GM10847 (cell line): ENCODE data around the gene XPNPEP1.

ENCODE experiments used
- POLR2A ChIP-seq: IDR thresholded peaks from 2 replicates; pipeline ENCODE4 v1.6.1; 2011; ENCODE audit not compliant: insufficient read length; ENCODE audit errors: extremely low read depth

XPNPEP1 gene

DNA sequence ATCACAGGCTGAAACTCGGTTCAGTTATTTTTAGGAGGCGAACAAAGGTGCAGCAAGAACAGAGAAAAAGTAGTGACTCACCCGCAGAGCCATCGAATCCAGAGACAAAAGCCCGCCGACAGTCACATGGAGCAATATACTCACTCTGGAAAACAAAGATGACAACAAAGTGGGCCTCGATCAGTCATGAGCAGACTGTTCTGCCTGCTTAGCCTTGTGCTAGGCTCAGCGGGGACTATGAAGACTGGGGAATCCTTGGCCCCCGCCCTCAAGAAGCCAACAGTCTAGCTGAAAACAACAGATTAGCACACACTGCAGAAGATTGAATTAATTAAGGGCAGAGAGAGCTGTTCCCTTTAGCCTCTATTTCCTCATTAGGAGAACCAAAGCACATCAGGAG, 30.4 kb downstream of the XPNPEP1 start:
- TF ChIP-seq POLR2A = no peak

DNA sequence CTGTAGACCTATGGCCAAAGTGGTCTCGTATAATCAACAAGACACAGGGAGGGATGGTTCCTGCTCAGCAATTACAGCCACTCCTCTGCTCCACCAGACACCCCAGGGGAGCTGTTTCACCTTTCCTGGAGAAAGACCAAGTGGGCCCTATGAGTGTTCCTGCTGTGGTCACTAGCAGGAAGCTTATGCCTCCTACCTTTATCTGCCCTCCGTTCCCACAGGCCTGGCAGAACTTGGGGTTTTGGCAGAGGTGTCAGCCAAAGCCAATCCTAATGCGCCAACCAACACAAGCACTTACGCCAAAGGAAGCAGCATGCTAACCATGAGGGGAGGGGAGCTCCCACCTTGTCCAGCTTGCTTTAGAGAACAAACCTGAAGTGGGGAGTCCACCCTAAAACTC, 31.2 kb downstream of the XPNPEP1 start:
- no peak for TF ChIP-seq POLR2A

DNA sequence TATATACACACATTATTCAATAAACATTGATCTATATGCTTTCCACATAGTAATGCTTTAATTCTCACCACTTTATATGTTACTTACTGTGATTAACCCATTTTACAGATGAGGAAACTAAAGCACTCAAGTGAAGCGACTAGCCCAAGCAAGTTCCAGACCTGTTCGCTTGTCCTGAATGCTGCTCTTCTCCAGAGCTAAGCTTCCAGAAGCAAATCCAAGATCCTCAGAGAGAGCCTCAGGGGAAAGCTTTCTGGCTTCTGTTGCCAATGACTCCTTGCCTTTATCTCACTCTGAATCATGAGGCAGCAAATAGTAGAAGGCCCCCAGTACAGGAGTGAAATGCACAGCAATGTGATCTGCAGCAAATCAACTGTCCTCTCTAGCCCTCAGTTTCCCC, 32.2 kb downstream of the XPNPEP1 start:
- no peak for TF ChIP-seq POLR2A

DNA sequence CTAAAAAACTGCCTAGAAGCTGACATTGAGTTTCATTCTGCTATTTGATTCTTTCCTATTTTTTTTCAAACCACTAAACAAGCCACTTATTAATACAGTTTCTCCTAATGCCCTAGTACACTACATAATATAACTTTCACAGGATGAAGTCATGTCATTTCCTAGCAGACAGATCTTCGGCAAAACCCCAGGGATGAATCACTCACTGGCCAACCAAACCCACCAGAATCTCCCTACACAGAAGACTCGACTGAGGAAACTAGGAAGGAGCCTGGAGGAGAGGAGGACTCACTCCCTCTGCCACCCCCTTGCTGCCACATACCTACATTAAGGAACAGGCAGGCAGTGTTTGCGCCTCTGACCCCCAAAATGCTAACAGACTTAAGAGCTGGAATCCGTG, 33.4 kb downstream of the XPNPEP1 start:
- no peak for TF ChIP-seq POLR2A

DNA sequence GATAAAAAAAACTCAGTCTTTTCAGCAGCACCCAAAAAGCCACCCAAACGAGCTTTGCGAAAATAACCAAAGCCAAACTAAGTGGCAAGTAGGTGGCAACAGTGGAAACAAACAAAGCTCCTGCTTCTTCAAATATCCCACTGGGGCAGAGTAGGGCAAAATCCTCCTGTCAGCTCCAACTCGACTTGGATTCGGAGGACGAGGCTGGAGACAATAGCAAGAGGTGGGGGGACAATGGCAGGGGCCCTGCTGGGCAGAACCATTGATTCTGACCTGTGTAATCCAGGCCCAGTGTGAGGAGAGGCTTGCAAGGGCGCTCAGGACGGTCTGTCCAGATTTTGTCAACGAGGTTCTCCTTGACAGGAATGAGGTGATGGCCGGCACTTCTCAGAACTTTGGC, 35.5 kb downstream of the XPNPEP1 start:
- no peak for TF ChIP-seq POLR2A

DNA sequence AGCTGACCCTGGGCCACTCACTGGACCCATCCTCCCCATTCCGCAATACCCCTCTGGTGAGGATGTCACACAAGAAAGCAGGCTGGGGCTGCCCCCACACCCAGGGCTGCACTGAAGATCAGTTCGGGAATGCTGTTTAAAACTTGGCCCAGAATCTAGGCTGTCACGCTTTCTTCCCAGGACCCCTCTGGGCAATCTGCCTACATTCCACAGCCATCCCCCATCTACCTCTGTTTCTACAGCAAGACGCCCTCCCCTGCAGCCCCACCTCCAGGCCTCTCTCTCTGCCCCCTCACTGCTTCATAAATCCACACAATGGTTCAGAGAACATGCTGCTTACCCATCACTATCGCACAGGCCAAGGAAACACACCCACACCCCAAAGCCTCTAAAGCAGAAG, 36.1 kb downstream of the XPNPEP1 start:
- TF ChIP-seq POLR2A = no peak

DNA sequence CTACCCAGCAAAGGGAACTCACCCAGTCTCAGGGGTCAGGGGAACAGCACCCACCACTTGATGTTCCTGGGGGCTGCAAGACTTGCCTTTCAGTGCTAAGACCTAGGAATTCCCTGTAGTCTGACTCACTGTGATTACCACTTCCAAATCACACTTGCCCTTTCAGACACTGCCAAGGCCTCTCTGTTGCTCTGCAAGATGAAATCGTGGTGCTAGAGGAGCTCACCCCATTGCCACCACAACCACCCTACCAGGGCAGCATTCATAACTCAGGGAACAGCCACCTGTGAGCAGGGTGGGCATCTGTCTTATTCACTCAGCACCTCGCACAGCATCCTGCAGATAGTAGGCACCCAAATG, 36.5 kb downstream of the XPNPEP1 start:
- TF ChIP-seq POLR2A = no peak

DNA sequence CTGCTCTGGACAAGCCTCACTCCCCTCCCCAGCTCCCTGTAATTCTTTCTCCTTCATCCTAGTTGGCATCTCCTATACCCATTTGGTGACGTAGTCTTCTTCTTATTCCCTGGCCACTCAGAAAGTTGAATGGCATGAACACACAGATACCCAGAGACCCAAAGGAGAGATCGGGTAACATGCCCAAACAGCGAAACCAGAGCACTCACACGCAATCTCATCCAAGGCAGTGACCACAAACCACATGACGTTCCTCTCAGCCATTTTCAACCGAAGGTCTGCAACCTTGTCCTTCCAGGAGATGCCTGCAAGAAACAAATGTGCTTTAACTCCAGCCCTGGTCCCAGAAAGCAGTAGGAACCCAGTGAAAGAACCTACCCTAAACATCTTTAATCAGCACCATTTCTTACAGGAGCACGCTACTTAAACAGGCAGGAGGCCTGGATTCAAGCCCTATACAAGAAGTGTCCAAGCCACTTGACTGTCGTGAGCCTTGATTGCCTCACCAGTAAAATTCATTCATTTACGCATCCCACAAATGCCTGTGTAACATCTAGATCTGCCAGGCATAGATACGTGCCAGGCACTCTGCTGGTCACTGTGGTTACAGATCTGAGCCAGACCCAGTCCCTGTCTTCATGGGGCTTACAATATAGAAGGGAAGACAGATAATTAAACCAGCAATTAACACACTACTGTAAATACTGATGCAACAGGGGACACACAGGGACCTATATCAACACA, 37.1 kb downstream of the XPNPEP1 start:
- no peak for TF ChIP-seq POLR2A

DNA sequence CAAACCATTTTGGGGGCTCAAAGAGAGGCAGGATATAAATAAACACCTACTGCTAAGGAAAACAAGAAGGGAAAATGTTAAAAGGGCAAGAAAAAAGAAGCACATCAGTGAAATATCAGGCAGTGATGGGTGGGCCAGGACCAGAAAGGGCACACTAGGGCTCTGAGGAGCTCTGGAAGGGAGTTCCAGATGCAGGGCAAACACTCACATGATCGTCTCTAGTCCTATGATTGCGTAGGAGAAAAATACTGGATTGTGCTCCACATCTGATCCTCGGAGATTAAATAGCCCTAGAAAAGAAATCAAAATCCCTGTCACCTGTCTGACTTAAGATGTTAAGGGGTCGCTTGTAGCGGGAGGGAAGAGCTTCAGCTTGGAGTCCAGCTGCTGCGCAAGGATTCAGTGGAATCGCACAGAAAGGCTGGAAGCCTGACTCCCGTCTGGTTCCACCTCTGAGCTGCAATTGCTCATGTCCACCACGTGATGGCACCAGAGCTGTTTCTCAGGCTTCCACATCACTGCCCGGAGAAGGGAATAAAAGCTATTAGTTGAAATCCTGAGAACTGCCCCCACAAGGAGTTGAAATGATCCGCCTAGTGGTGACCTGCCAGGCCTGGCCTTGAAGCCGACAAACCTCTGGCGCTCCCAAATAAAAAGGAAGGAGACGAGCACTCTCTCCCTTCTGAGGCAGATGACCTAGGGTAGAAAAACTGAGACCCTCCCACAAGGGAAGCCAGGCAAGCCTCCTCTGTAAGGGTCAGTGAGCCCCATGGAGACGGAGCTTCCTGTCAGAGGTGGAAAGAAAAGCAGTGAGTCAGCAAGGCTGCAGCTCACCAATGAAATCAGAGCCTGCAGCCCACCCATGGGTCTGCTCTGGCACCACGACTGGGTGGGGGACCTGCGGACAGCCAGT, 39.2 kb downstream of the XPNPEP1 start:
- no peak for TF ChIP-seq POLR2A

DNA sequence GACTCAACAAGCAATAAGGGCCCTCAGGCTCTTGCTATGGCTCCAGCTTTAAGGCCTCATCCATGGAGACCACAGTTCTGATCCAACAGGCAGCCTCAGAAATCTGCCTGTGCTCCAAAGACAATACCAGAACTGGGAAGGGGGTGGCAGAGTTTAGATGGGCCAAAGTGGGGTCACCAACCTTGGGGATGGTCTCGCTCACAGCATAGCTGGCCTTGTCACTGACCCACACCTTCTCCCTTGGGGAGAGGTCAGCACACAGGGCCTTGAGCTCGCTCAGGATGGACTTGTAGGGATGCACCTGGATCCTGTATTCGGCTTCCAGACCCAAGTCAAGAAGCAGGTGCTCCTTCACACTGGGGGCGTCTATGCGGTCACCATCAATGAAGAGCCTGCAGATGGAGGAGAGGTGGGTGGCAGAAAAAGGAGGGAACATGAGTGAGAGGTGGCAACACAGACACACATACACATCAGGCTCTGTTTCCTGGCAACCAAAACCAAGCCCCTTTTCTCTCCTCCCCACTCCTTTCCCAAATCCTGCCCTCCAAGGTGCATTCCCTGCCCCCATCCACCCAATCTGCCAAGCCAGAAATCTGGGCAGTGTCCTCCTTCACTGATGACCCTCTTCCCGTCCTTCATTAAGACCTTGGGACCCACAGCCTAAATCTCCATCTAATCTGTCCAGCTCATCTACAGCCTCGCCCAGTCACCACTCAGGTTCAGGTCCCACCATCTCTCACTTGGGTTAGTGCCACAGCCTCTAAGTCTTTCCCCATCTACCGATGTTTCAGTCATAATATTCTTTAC, 40.9 kb downstream of the XPNPEP1 start:
- no peak for TF ChIP-seq POLR2A

DNA sequence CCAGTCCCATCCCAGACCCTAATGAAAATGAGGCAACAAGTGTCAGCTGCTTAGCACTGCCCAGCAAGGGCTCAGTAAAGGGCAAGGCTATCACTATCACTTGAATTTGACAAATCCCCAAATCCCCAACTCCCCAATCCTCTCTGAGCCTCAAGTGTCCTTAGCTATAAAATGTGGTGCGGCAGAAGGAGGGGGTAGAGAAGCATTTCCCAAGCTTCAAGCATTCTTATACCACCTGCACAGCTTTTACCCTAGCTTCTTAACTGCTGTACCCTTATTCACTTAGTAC, 41.6 kb downstream of the XPNPEP1 start:
- TF ChIP-seq POLR2A = no peak

DNA sequence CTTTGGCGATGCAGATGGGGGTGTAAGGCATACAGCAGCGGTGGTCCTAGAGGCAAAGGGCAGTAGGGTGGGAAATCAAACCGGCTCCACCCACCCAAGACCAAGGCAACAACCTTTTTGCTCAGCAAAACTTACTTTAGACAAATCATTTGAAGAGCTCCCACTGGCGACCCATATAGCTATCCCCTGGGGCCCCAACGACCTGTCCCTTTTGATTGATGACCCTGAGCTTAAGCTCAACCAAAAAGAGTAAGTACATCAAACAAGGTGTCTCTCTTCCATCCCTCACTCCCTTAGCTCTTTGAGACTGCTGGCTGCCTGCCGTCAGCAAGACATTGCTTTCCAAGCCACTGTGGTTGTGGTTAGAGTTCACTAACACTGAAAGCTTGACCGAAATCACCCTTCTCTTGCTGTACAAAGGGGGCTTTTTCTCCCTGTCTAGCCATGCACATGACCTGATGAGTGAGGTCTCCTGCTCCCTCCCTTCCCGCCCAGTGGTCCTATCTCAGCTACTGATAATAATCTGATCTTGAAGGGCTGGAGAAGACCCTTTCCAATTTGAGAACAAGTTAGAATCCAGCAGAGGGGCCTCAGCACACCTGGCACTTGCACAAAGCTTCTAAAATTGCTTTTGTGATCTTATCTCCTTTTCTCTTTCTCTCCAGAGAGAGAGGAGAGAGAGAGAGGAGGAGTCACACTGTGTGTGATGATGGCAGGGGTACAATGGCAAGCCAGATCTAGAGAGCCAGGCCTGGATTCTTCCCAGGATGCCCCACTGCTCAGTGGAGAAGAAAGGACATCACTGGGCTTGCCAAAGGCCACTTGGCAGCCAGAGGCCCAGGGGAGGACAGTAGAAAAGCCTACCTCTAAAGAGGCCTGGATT, 42.2 kb downstream of the XPNPEP1 start:
- no peak for TF ChIP-seq POLR2A

DNA sequence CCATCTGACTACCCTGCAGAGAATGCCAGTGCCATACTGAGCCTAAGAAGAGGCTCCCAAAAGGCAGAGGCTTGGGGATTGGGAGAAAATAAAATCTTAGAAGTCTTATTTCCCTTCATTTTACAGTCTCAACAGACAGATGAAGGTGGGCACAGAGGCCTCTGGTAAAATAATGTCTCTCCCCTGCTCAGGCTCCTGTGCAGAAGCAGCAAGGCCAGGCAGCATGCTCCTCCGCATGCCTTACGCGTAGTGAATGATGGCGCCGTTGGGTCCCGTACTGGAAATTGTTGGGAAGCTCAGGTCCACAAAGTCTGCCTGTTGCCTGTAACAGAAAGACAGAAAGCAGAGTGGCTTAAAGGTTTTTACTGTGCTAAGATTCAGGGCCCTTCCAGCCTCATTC, 45.8 kb downstream of the XPNPEP1 start:
- no peak for TF ChIP-seq POLR2A

DNA sequence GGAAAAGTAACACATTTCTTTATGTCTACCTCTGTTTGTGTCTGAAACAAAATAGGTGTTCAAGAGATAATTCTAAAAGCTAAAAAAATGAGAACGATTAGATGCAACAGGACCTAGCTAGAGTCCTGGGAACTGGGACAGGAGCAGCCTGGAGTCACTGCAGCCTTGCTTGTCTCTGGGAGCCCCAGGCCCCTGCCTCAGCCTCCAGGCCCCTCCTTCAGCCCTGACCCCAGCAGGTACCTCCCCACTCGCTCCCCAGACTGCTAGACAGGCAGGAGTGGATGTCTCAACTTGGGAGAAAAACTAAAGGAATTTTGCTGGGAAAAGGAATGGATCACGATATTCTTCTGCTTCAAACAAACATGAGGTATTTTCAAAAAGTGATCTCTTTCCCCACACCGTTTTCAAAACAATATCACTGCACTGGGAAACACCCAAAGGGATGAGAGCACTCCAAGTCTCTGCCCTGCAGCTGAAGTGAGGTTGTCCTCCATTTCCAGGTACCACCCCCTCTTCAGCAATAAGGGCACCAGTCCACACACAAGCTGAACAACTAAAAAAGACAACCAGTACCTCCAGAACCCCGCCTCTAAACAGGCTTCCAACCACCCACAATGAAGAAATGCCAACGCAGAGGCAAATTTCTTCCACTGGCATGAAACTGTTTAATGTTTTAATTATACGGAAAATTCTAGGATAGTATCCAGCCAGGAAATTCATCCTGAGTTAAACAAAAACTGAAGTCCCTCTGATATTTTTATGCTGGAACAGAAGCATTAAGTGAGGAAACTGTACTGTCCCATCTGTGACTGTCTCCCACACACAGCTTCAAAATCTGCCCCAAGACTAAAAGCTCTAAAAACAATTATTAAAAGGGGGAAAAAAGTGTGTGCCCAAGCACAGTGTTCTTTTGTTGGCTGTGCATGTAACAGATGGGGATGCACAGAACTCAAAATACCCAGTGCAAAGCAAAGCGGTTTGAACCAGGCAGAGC, 47.2 kb downstream of the XPNPEP1 start:
- no peak for TF ChIP-seq POLR2A
